NT2/D1 (cell line): ENCODE measurements around the gene CRACR2B.

Source experiments
- YY1 ChIP-seq: IDR thresholded peaks from 2 replicates; pipeline ENCODE4 v1.6.1; 2011; ENCODE audit not compliant: insufficient read length, insufficient read depth
- ZNF274 ChIP-seq: IDR thresholded peaks from 2 replicates; pipeline ENCODE4 v1.6.1; 2011; ENCODE audit warnings: mild to moderate bottlenecking, low read depth, low read length

DNA sequence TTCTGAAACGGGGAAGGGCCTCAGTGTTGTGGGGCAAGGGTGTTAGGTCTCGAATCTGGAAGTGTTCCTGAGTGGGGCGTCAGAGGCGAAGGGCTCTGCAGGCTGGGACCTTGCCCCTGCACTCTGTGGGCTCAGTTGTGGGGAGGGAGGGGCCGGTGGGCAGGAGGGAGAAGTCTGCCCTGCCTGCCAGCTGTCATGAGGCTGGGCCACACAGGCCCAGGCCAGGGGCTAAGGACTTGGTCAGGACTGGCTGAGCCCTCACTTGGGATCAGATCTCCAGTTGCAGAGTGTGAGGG is at the start of gene CRACR2B:
- TF ChIP-seq ZNF274 (no peak), YY1 (no peak)
